GM19452 (cell line): ENCODE results near the gene RPL32.

Experiments used
- ATAC-seq: cut with Tn5 transposase; IDR thresholded peaks from one replicate; pipeline ENCODE4 v1.9.1; 2021; ENCODE audit not compliant: unreplicated experiment

RPL32 gene

DNA sequence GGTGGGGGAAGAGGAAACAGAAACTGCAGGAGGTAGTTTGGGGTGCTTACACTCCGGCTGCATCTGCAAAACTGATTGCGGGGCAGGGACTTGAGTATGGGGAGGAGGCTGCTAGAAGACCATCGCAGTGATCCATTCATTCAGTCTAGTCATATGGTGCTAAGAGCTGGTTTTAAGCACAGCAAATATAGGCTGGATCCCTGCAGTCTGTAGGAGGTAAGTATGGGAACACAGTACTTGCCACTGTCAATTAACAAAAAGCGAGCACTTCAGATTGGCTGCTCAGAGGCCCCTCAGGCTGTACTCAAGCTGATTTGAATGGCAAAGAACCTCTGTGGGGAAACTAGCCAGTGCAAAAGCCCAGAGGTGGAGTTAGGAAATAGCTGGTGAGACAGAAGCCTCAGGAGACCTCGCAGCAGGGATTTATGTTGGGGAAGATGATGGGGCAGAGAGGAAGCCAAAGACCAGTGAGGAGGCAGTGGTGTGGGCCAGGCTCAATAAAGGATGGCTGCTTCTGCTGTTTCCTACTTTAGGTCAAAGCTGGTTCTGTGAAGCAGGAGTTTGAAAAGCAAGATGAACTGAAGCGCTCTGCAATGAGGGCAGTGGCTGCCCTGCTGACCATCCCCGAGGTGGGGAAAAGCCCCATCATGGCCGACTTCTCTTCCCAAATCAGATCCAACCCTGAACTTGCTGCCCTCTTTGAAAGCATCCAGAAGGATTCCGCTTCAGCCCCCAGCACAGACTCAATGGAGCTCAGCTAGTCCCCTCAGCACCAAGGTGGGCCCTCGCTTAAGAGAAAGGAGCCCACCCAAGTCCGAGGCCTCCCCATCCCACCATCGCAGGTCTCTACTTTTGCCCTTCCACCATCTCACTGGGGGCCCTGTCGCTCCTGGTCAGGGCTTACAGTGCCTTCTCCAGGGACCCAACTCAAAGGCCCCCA, 7.9 kb downstream of the RPL32 start:
- no peak for ATAC-seq

DNA sequence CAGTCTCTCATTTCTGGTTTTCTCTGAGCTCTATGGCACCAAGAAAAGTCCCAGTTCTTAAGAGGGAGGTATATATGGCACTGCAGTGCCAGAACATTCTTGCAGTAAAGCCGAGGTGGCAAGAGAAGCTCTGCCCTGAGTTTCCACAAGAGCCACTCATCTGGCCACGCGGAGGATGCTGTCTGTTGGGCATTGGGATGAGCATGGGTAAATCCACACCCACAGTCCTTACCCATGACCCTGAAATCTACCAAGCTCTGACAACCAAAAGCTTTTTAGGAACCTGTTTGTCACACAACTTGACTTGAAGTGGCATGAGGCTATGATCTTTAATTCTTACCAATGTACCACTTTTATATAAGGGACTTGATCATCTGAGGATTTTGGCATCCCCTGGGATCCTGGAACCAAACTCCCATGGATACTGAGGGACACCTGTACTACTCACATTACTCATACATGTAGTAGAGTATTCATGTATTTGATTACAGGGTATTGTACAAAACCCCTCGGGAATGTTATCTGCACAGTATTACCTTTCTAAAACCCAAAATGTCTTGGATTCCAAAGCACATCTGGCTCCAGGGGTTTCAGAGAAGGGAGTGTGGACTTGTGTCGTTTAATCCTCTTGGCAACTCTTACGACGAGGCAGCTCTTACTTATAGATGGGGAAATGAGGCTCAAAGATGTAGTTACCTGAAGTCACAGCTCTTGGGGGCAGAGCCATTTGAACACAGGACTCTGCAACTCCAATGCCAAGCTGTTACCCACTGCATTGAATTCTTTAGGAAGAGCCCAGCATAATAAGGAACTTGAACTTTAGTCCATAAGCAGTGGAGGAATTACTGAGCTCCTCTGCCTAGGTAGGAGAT, 8.8 kb downstream of the RPL32 start:
- no peak for ATAC-seq

DNA sequence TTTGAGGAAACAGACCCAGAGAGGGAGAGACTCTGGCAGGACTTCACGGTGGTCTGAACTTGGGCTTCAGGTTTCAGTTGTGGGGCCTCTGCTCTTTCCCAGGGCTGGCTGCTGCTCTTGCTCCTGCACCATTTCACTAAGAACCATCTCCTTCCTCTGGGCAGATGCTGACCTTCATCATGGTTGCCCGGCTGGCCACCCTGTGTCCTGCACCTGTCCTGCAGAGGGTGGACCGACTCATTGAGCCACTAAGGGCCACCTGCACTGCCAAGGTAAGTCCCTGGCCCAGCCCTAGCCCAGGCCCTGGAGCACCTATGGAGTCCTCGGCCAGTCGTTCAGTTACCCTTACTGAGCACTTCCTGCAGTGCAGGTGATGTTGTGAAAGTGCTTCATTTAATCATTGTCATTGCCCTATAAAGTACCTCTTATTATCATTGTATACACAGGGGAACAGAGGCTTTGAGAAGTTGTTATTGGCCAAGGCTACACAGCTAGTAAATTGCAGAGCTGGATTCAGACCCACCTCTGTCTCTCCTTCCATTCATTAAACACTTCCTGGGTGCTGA, 10.0 kb downstream of the RPL32 start:
- no peak for ATAC-seq

DNA sequence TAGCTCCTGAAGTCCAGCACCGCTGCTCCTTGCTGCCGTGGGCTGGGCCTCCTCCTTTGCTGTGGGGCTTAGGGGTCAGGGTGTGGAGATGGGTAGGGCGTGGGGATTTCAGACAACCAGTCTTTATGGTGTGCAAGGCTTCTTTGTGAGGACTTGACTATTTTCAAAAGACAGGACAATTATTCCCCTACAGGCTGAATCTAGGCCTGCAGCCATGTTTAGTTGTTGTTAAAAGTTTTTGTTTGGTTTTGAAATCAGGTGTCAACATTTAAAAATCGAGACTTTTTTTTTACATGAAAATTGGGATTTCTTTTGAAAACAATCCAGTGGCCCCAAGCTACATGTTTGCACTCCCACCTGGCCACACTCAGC, 10.6 kb downstream of the RPL32 start:
- no peak for ATAC-seq

DNA sequence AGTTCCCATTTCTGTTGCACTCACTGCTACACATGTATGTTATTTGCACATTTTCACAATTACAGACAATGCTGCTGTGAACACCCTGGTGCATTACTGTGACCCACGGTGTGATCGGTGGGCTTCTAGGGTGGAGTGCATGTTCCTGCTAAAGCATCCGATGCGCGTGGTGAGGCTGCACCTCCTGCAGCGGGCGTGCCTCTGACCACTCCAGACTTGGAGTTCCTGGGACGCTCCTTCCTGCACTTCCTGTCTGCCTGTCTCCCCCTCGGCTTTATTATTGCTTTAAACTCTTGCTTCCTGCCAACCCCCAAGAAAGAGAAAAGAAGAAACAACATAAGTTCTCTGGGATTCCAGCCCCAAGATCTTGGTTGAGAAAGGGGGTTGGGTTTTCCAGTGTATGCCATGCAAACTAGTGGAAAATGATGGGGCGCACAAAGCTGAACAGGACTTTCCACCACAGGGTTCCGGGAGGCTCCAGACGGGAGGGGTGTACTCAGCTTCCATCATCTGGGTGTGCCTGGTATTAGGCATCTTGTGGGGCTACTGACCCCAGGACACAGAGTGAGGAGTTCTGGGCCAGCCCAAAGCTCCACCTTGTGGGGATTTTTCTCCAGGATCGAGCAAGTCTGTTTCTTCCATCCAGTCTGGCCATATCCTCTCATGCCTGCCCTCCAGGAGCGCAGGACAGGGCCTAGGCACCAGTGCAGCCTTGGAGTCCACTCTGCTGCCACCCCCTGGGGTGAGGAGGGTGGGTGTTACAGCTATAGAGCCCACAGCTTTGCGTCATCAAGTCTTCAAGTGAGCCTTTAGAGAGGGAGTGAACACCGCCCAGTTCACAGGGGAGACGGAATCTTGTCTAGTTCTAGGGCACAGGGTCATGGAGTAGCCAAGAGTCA, 11.2 kb downstream of the RPL32 start:
- no peak for ATAC-seq

DNA sequence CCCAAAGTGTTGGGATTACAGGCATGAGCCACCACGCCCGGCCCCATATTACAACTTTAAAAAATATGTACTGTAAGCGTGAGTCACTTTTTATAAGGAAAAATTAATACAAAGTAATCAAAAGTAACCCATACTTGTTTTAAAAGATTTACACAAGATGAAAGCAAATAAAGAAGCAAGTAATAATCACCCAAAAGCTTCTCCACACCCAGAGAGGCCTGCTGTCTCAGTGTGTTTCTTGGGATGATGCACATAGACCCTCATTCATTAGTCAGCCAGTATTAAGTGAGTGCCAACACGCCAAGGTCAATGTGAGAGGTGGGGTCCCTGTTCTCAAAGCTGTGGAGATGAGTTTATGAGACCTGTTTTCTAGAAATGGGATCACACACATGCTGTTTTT, 12.0 kb downstream of the RPL32 start:
- no peak for ATAC-seq

DNA sequence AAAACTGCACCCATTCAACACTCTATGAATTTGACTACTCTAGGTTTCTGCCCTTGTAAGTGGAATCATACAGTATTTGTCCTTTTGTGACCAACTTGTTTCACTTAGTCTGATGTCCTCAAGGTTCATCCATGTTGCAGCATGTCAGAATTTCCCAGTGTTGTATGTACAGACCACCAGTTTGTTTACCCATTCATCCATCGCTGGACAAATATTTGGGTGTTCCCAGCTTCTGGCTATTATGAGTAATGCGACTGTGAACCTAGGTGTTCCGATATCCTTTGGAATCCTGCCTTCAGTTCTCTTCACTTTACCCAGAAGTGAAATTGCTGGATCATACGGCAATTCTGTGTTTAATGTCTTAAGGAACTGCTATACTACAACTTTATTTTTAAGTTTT, 12.6 kb downstream of the RPL32 start:
- no peak for ATAC-seq

DNA sequence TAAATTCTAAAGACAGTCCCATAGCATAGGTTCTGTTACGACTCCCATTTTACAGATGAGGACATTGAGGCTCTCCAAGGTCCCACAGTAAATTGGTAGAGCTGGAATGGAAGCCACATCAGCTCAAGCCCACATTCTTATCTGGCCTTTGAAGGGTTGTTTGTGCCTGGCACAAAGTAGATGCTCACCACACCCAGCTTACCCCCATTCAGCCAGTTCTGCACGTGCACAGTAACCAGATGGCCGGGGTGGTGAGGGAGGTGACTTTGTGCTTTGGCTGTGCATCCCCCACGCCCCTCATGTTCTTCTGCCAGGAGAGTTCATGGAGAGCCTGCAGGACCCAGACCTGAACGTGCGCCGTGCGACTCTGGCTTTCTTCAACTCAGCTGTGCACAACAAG, 16.2 kb downstream of the RPL32 start:
- no peak for ATAC-seq

DNA sequence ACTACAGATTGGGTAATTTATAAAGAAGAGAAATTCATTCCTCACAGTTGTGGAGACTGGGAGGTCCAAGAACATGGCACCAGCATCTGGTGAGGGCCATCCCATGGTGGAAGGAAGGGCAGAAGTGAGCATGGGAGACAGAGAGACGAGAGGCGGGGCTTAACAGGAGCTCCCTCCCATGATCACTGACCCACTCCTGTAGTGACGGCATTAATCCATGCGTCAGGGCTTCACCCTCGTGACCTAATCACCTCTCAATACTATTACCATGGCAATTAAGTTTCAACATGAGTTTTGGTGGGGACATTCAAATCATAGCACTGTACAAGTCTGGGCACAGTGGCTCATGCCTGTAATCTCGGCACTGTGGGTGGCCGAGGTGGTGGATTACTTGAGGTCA, 17.1 kb downstream of the RPL32 start:
- ATAC-seq = no peak

DNA sequence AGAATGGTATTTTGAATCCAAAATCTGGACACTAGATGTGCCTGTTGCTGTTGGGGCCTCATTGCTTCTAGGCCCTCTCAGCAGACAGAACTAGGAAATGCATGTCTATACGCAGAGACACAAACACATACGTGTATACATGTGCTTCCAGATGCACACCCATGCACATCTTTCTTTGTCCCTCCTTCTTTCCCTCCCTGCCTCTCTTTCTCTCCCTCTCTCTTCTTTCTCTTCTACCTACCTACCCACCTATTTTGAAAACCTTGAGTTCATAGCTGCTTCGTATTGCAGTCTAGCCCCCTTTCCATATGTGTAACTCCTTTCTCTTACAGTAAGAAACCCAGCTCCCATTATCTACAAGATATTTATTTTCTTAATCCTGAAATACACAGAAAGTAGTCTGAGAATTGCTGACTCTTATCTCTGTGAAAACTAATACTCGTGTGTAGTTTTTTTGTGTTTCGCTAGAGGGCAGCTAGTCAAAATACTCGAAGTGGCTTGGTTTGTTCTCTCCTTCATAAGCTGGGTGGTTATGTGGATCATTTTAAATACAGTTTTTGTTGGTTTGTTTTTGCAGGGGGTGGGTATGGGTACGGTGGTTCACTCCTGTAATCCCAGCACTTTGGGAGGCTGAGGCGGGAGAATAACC, 18.5 kb downstream of the RPL32 start:
- no peak for ATAC-seq

DNA sequence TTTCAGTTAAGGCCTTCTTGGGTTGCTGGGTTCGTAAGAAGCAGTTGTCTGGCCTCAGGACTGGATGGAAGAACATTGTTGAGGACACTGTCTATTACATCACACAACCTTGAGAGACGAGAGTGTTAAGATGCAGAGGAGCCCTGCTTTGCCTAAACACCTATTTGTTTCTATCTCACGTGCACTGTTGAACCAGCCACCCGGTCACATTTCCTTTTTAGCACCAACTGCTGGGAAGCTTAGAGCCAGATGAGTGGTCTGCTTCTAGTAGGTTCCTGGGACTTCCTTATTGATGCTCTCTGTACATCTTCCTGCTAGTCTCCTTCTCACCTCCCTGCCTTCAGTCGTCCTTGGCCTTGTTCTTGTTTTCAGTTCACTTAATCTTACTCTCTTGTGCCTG, 22.6 kb downstream of the RPL32 start:
- no peak for ATAC-seq

DNA sequence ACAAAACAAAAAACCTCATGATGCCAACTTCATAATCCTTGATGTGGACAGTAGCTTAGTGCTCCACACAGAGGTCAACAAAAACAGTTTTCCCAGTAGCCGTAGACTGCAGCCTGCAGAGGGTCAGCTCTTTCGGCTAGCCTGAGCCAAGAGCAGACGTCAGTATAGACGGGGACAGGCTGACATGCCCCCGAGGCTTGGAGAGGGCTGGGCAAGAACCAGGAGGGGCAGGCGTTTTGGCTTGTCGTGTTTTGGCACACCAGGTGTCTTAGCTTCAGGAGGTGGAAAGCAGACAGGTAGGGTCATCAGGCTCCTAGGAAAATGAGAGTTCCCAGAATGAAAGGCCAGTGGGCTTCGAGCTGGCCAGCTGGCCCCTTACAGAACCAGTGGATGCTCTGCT, 23.1 kb downstream of the RPL32 start:
- no peak for ATAC-seq

DNA sequence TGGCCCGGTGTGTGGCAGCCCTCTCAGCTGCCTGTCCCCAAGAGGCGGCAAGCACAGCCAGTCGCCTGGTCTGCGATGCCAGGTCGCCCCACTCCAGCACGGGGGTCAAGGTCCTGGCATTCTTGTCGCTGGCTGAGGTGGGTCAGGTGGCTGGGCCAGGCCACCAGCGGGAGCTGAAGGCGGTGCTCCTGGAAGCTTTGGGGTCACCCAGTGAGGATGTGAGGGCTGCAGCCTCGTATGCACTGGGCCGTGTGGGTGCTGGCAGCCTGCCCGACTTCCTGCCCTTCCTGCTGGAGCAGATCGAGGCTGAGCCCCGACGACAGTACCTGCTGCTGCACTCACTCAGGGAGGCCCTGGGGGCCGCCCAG, 24.0 kb downstream of the RPL32 start:
- ATAC-seq = no peak

DNA sequence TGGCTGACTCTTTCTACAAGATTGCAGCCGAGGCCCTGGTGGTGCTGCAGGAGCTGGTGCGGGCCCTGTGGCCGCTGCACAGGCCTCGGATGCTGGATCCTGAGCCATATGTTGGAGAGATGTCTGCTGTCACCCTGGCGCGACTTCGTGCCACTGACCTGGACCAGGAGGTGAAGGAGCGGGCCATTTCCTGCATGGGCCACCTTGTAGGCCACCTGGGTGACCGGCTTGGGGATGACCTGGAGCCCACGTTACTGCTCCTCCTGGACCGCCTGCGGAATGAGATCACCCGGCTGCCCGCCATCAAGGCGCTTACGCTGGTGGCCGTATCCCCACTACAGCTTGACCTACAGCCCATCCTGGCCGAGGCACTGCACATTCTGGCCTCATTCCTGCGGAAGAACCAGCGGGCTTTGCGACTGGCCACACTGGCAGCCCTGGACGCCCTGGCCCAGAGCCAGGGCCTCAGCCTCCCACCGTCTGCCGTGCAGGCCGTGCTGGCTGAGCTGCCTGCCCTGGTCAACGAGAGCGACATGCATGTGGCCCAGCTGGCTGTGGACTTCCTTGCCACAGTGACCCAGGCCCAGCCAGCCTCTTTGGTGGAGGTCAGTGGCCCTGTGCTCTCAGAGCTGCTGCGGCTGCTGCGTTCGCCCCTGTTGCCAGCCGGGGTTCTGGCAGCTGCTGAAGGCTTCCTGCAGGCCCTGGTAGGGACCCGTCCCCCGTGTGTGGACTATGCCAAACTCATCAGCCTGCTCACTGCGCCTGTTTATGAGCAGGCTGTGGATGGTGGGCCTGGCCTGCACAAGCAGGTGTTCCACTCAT, 24.6 kb downstream of the RPL32 start:
- no peak for ATAC-seq

DNA sequence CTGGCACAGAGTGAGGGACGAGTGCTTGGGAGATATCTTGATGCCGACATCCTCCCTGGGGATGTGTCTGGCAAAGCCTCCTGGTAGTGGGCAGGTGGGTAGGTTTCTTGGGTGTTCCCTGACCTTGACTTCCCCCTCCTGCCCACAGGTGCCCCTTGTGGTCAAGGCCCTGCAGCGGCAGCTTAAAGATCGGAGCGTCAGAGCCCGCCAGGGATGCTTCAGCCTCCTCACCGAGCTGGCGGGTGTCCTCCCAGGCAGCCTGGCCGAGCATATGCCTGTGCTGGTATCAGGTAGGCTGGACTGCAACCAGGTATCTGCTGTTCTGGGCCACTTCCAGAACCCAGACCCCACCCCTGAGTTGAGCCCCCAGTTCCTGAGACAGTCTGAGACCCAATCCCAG, 25.6 kb downstream of the RPL32 start:
- ATAC-seq = no peak

DNA sequence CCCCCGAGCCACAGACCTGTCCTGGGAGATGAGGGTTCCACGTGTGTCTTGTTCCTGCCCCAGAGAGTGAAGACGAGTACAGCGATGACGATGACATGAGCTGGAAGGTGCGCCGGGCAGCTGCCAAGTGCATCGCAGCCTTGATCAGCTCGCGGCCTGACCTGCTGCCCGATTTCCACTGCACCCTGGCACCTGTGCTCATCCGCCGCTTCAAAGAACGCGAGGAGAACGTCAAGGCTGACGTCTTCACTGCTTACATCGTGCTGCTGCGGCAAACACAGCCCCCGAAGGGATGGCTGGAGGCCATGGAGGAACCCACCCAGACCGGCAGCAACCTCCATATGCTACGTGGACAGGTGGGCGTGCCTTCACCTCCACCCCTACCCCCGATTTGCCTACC, 26.3 kb downstream of the RPL32 start:
- no peak for ATAC-seq

DNA sequence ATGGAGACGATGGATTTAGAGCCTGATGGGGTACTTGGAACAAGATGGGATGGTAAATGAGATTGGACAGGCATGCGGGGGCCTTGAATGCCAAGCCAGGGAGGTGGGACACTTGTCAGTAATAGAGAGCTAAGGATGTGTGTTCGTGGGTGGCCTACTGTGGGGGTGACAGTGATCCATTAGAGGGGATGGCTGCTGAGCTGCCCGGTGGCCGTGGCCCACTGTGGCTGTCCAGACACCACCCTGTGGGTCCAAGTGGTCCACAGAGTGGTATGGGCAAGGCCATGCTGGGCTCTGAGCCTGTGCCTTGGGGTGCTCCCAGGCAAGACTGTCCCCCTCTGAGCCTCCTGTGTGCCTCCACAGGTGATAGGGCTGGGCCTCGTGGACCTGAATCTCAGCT, 27.4 kb downstream of the RPL32 start:
- ATAC-seq = no peak

DNA sequence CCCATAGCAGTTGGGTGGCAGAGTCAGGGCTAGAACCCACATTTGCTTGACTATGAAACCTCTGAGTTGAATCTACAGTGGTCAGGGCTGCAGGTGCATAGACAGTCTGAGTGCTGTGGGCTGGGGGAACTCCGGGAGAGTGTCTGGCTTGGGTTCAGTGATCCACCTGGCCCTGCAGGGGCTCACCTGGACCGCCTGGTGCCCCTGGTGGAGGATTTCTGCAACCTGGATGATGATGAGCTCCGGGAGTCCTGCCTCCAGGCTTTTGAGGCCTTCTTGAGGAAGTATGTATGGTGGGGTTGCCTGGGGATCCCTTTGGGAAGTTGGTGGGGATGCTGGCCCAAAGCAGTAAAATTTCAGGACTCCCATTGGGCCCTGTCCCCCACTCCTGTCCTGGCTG, 28.6 kb downstream of the RPL32 start:
- ATAC-seq = no peak

DNA sequence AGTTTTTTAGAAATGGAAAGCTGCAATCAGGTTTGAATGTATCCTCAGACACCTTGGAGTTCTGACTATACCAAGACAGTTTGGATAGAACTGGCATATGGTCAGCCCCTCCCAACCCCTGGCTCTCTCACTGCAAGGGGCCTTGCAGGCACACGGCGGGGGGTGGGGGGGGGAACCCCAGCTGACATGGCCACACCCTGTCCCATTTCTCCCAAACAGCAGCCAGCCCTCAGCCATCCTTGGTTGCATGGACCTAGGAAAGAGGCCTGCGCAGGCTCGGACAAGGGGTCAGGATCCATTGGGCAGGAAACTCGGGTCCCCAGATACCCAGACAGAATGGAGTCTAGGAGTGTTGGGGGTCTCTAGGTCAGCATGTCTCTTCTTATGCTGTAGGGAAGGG, 30.4 kb downstream of the RPL32 start:
- ATAC-seq = no peak
